Astrocyte (in vitro differentiated cells and primary cell): ENCODE results near the gene NLGN1.

ENCODE experiments used
- CTCF ChIP-seq: IDR thresholded peaks from 2 replicates; pipeline ENCODE4 v1.5.1; 2011; ENCODE audit warnings: low read depth, mild to moderate bottlenecking, inconsistent platforms, low read length, moderate library complexity; ENCODE audit not compliant: insufficient read depth
- EZH2 ChIP-seq: IDR thresholded peaks from 2 replicates; pipeline ENCODE4 v1.6.1; 2012; ENCODE audit warnings: mild to moderate bottlenecking, low read length, inconsistent platforms; ENCODE audit not compliant: insufficient read depth

DNA sequence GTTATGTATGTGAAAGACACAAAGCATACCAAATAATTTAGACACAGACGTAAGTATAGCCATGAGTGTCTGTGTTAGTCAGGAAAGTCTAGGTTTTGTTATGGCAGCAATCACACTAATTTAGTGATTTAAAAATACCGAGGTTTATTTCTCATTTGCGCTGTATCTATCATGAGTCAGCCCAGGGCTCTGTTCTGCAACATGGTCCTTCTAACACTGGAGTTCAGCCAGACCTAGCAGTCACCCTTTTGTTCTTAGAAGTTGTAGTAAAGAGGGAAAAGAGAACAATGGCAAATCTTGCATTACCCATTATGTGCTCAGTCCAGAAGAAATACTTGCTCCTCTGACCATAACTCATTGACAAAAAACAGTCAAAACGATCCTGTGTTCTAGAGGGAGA, 311.5 kb downstream of the NLGN1 start:
- TF ChIP-seq CTCF (no peak), EZH2 (no peak)
